DMS153 treated with DMSO at 0.1 percent for 48 hours (cell line): ENCODE results near the gene VAMP4.
A peak's percentile ranks its signal among the peaks of the same experiment; 100 is the strongest.
"Not testable (repeated sequence)": the region's sequence is repeated elsewhere in the genome, so short reads cannot be mapped to it uniquely, and the experiment has no call there.

Experiments
- DNase-seq: peaks from one replicate; lab custom pipeline; 2025; ENCODE audit not compliant: unreplicated experiment; lab: John Stamatoyannopoulos, UW

The VAMP4 gene

GRCh38 chr1:171753182-171753581 lies 11.3 kb upstream of the VAMP4 start:
- DNase-seq: no peak

GRCh38 chr1:171751221-171751620 lies 9.4 kb upstream of the VAMP4 start:
- no peak for DNase-seq

GRCh38 chr1:171748651-171749050 lies 6.8 kb upstream of the VAMP4 start:
- no peak for DNase-seq

GRCh38 chr1:171744986-171745385 lies 3.1 kb upstream of the VAMP4 start:
- no peak for DNase-seq

- DNase-seq: no peak
These were observed 1.4 kb upstream of the VAMP4 start for GRCh38 chr1:171743081-171743870.

- peak; percentile 79 for DNase-seq
These were observed 685 bp upstream of the VAMP4 start for GRCh38 chr1:171742577-171742922.

GRCh38 chr1:171740987-171741871 lies 636 bp downstream of the VAMP4 start:
- DNase-seq: peak; percentile 14

- DNase-seq: no peak
These were observed 1.5 kb downstream of the VAMP4 start for GRCh38 chr1:171740356-171740863.

- no peak for DNase-seq
These were observed 2.2 kb downstream of the VAMP4 start for GRCh38 chr1:171739656-171740055.

- DNase-seq: no peak
These were observed 3.0 kb downstream of the VAMP4 start for GRCh38 chr1:171738911-171739310.

GRCh38 chr1:171736196-171736595 lies 5.7 kb downstream of the VAMP4 start:
- no peak for DNase-seq

- DNase-seq: no peak
These were observed 11.8 kb downstream of the VAMP4 start for GRCh38 chr1:171730052-171730451.

- DNase-seq: no peak
These were observed 14.1 kb downstream of the VAMP4 start for GRCh38 chr1:171727778-171728177.

- DNase-seq: not testable (repeated sequence)
These were observed 18.7 kb downstream of the VAMP4 start for GRCh38 chr1:171723180-171723579.

GRCh38 chr1:171718848-171719247 lies 23.0 kb downstream of the VAMP4 start:
- DNase-seq: no peak

GRCh38 chr1:171718216-171718615 lies 23.6 kb downstream of the VAMP4 start:
- no peak for DNase-seq

GRCh38 chr1:171717062-171717718 lies 24.7 kb downstream of the VAMP4 start:
- no peak for DNase-seq

- DNase-seq: no peak
These were observed 25.2 kb downstream of the VAMP4 start for GRCh38 chr1:171716616-171717015.

- DNase-seq: no peak
These were observed 26.0 kb downstream of the VAMP4 start for GRCh38 chr1:171715813-171716251.

GRCh38 chr1:171712341-171712740 lies 29.5 kb downstream of the VAMP4 start:
- no peak for DNase-seq

GRCh38 chr1:171711643-171712042 lies 30.2 kb downstream of the VAMP4 start:
- DNase-seq: no peak
